ENCODE results near the gene TUBA8.

DNA sequence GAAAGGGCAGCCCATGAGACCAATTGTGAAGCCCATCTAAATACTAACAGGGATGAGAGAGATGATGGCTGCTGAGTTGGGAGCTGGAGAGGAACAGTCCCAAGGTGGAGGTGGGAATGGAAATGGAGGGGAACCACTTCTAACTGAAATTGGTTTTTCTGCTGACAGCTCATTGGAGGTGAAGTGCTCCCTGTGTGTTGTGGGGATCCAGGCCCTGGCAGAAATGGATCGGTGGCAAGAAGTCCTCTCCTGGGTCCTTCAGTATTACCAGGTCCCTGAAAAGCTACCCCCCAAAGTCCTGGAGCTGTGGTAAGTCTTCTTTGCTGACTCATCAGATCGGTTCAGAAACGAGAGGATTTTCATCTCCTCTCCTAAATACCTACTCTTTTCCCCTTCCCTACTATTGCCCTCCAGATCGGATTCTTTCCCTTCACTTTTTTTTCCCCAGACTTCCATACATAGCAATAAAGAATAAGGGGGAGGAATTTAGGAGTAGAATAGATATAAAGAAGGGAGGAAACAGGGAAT, 30.8 kb upstream of the TUBA8 start:
- TF ChIP-seq, protein P1, sequence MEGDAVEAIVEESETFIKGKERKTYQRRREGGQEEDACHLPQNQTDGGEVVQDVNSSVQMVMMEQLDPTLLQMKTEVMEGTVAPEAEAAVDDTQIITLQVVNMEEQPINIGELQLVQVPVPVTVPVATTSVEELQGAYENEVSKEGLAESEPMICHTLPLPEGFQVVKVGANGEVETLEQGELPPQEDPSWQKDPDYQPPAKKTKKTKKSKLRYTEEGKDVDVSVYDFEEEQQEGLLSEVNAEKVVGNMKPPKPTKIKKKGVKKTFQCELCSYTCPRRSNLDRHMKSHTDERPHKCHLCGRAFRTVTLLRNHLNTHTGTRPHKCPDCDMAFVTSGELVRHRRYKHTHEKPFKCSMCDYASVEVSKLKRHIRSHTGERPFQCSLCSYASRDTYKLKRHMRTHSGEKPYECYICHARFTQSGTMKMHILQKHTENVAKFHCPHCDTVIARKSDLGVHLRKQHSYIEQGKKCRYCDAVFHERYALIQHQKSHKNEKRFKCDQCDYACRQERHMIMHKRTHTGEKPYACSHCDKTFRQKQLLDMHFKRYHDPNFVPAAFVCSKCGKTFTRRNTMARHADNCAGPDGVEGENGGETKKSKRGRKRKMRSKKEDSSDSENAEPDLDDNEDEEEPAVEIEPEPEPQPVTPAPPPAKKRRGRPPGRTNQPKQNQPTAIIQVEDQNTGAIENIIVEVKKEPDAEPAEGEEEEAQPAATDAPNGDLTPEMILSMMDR (IDR thresholded peaks at IDR 0.05; ENCODE audit: insufficient read depth, low read length, poor library complexity, severe bottlenecking) = no peak
- TF ChIP-seq EZH2phosphoT487 (conservative IDR thresholded peaks at IDR 0.05; ENCODE audit: low read length) = no peak
